Measurements from ENCODE around the gene KCNQ5.
A peak's percentile ranks its signal among the peaks of the same experiment; 100 is the strongest.

Gene KCNQ5

GRCh38 chr6:72811971-72812421, 190.1 kb downstream of the KCNQ5 start:
- Mint-ChIP-seq H3K27ac (no peak overlapping the region), H3K27me3 (no peaks in the 10 kb centered on the region), H3K9me3 (ENCODE audit: low read depth) (no peaks in the 10 kb centered on the region), H3K36me3 (no peaks in the 10 kb centered on the region), H3K4me3 (no peak overlapping the region), H3K4me1 (ENCODE audit: low read depth) (peaks cover 2% of the 10 kb centered on the region)

- no peaks in the 10 kb centered on the region for H3K9me3 Mint-ChIP-seq (ENCODE audit: low read depth)
- no peak overlapping the region for H3K4me3 Mint-ChIP-seq
- no peaks in the 10 kb centered on the region for H3K27me3 Mint-ChIP-seq
- H3K36me3 Mint-ChIP-seq, result no peaks in the 10 kb centered on the region
- peaks cover 2% of the 10 kb centered on the region for H3K4me1 Mint-ChIP-seq (ENCODE audit: low read depth)
- no peak overlapping the region for H3K27ac Mint-ChIP-seq
These were observed 192.1 kb downstream of the KCNQ5 start for GRCh38 chr6:72813807-72814596.

- Mint-ChIP-seq H3K27me3 (no peaks in the 10 kb centered on the region), H3K36me3 (no peaks in the 10 kb centered on the region), H3K4me1 (ENCODE audit: low read depth) (peaks cover 2% of the 10 kb centered on the region), H3K27ac (no peak overlapping the region), H3K9me3 (ENCODE audit: low read depth) (no peaks in the 10 kb centered on the region), H3K4me3 (no peak overlapping the region)
These were observed 194.2 kb downstream of the KCNQ5 start for GRCh38 chr6:72816022-72816421.

- H3K36me3 Mint-ChIP-seq, result no peaks in the 10 kb centered on the region
These were observed 195.3 kb downstream of the KCNQ5 start for GRCh38 chr6:72817208-72817607.

GRCh38 chr6:72819609-72820008, 197.7 kb downstream of the KCNQ5 start:
- H3K27me3 Mint-ChIP-seq, result no peaks in the 10 kb centered on the region
- H3K27ac Mint-ChIP-seq, result no peak overlapping the region
- H3K4me1 Mint-ChIP-seq (ENCODE audit: low read depth), result peaks cover under 1% of the 10 kb centered on the region
- no peak overlapping the region for H3K4me3 Mint-ChIP-seq
- no peaks in the 10 kb centered on the region for H3K36me3 Mint-ChIP-seq
- no peaks in the 10 kb centered on the region for H3K9me3 Mint-ChIP-seq (ENCODE audit: low read depth)

More at GRCh38 chr6:72817208-72817607, 195.3 kb downstream of the KCNQ5 start:
- H3K27me3 Mint-ChIP-seq, result no peaks in the 10 kb centered on the region
- H3K9me3 Mint-ChIP-seq (ENCODE audit: low read depth), result no peaks in the 10 kb centered on the region
- no peak overlapping the region for H3K27ac Mint-ChIP-seq
- peaks cover 2% of the 10 kb centered on the region for H3K4me1 Mint-ChIP-seq (ENCODE audit: low read depth)
- no peak overlapping the region for H3K4me3 Mint-ChIP-seq

- Mint-ChIP-seq H3K36me3 (no peaks in the 10 kb centered on the region), H3K27me3 (no peaks in the 10 kb centered on the region), H3K4me3 (no peak overlapping the region), H3K4me1 (ENCODE audit: low read depth) (peaks cover 6% of the 10 kb centered on the region), H3K9me3 (ENCODE audit: low read depth) (no peaks in the 10 kb centered on the region), H3K27ac (no peak overlapping the region)
These were observed 198.3 kb downstream of the KCNQ5 start for GRCh38 chr6:72820153-72820552.

- no peaks in the 10 kb centered on the region for H3K9me3 Mint-ChIP-seq (ENCODE audit: low read depth)
- H3K4me1 Mint-ChIP-seq (ENCODE audit: low read depth), result peaks cover 10% of the 10 kb centered on the region
- no peaks in the 10 kb centered on the region for H3K36me3 Mint-ChIP-seq
- no peak overlapping the region for H3K27ac Mint-ChIP-seq
- no peak overlapping the region for H3K4me3 Mint-ChIP-seq
- no peaks in the 10 kb centered on the region for H3K27me3 Mint-ChIP-seq
These were observed 199.0 kb downstream of the KCNQ5 start for GRCh38 chr6:72820906-72821305.

GRCh38 chr6:72822023-72822422, 200.2 kb downstream of the KCNQ5 start:
- peaks cover 20% of the 10 kb centered on the region for H3K4me1 Mint-ChIP-seq (ENCODE audit: low read depth)
- no peak overlapping the region for H3K27ac Mint-ChIP-seq
- H3K9me3 Mint-ChIP-seq (ENCODE audit: low read depth), result no peaks in the 10 kb centered on the region
- H3K36me3 Mint-ChIP-seq, result no peaks in the 10 kb centered on the region
- no peak overlapping the region for H3K4me3 Mint-ChIP-seq
- H3K27me3 Mint-ChIP-seq, result no peaks in the 10 kb centered on the region

- Mint-ChIP-seq H3K27ac (no peak overlapping the region), H3K4me3 (no peak overlapping the region), H3K4me1 (ENCODE audit: low read depth) (peaks cover 25% of the 10 kb centered on the region), H3K27me3 (no peaks in the 10 kb centered on the region), H3K9me3 (ENCODE audit: low read depth) (peaks cover 2% of the 10 kb centered on the region), H3K36me3 (peaks cover 2% of the 10 kb centered on the region)
These were observed 200.8 kb downstream of the KCNQ5 start for GRCh38 chr6:72822691-72823090.

- Mint-ChIP-seq H3K27ac (peak overlapping the region; percentile 35), H3K4me1 (ENCODE audit: low read depth) (peaks cover 25% of the 10 kb centered on the region), H3K27me3 (no peaks in the 10 kb centered on the region), H3K4me3 (no peak overlapping the region), H3K9me3 (ENCODE audit: low read depth) (peaks cover 12% of the 10 kb centered on the region), H3K36me3 (peaks cover 10% of the 10 kb centered on the region)
These were observed 203.0 kb downstream of the KCNQ5 start for GRCh38 chr6:72824833-72825232.

GRCh38 chr6:72825315-72825911, 203.5 kb downstream of the KCNQ5 start:
- no peak overlapping the region for H3K4me3 Mint-ChIP-seq
- H3K27me3 Mint-ChIP-seq, result no peaks in the 10 kb centered on the region
- H3K4me1 Mint-ChIP-seq (ENCODE audit: low read depth), result peaks cover 25% of the 10 kb centered on the region
- H3K9me3 Mint-ChIP-seq (ENCODE audit: low read depth), result peaks cover 12% of the 10 kb centered on the region
- H3K36me3 Mint-ChIP-seq, result peaks cover 10% of the 10 kb centered on the region
- peak overlapping the region; percentile 35 for H3K27ac Mint-ChIP-seq

GRCh38 chr6:72826037-72826436, 204.2 kb downstream of the KCNQ5 start:
- Mint-ChIP-seq H3K4me1 (ENCODE audit: low read depth) (peaks cover 25% of the 10 kb centered on the region), H3K27ac (peak overlapping the region; percentile 7), H3K4me3 (no peak overlapping the region), H3K27me3 (no peaks in the 10 kb centered on the region), H3K9me3 (ENCODE audit: low read depth) (peaks cover 12% of the 10 kb centered on the region), H3K36me3 (peaks cover 10% of the 10 kb centered on the region)

- no peak overlapping the region for H3K4me3 Mint-ChIP-seq
- H3K9me3 Mint-ChIP-seq (ENCODE audit: low read depth), result peaks cover 12% of the 10 kb centered on the region
- peaks cover 10% of the 10 kb centered on the region for H3K36me3 Mint-ChIP-seq
- peaks cover 25% of the 10 kb centered on the region for H3K4me1 Mint-ChIP-seq (ENCODE audit: low read depth)
- H3K27me3 Mint-ChIP-seq, result no peaks in the 10 kb centered on the region
- H3K27ac Mint-ChIP-seq, result peak overlapping the region; percentile 42
These were observed 205.0 kb downstream of the KCNQ5 start for GRCh38 chr6:72826744-72827438.

- Mint-ChIP-seq H3K4me1 (ENCODE audit: low read depth) (peaks cover 25% of the 10 kb centered on the region), H3K27ac (no peak overlapping the region), H3K36me3 (peaks cover 10% of the 10 kb centered on the region), H3K9me3 (ENCODE audit: low read depth) (peaks cover 12% of the 10 kb centered on the region), H3K27me3 (no peaks in the 10 kb centered on the region), H3K4me3 (no peak overlapping the region)
These were observed 207.0 kb downstream of the KCNQ5 start for GRCh38 chr6:72828904-72829303.

GRCh38 chr6:72832271-72832670, 210.4 kb downstream of the KCNQ5 start:
- Mint-ChIP-seq H3K4me1 (ENCODE audit: low read depth) (peaks cover 3% of the 10 kb centered on the region), H3K27me3 (no peaks in the 10 kb centered on the region), H3K36me3 (peaks cover 11% of the 10 kb centered on the region), H3K4me3 (no peak overlapping the region), H3K9me3 (ENCODE audit: low read depth) (peaks cover 12% of the 10 kb centered on the region), H3K27ac (no peak overlapping the region)
